GM12891 (cell line): ENCODE data around the gene CGNL1.

ENCODE experiments used
- POLR2A ChIP-seq: IDR thresholded peaks from 2 replicates; pipeline ENCODE4 v1.6.1; 2011; ENCODE audit warnings: low read depth, low read length, control low read depth
- POLR2AphosphoS5 ChIP-seq: IDR thresholded peaks from 2 replicates; pipeline ENCODE4 v1.6.1; 2011; ENCODE audit warnings: low read depth, low read length, control low read depth
- SPI1 ChIP-seq: IDR thresholded peaks from 2 replicates; pipeline ENCODE4 v1.6.1; 2011; ENCODE audit warnings: low read depth, low read length, control low read depth

DNA sequence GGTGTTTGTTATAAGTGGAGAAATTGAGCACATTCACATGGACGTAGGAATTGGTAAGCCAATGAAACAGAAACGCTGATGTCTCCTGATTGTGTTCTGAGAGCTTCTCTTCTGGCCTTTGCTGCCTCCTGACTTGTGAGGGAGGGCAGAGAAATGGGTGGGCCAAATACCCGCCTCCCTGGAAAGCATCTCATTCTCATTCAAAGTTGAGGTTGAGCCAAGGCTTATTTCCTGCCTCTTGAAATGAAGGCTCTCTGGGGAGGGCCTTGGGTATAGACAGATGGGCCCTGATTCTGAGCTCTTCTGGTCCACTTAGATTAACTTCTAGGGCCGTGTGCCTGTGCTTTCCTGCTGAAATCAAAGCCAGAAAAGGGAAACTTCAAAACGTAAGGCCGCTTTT is 158.0 kb downstream of the CGNL1 start:
- TF ChIP-seq POLR2A (no peak), POLR2AphosphoS5 (no peak), SPI1 (no peak)
